ENCODE data around the gene C3orf33.

C3orf33 gene

DNA sequence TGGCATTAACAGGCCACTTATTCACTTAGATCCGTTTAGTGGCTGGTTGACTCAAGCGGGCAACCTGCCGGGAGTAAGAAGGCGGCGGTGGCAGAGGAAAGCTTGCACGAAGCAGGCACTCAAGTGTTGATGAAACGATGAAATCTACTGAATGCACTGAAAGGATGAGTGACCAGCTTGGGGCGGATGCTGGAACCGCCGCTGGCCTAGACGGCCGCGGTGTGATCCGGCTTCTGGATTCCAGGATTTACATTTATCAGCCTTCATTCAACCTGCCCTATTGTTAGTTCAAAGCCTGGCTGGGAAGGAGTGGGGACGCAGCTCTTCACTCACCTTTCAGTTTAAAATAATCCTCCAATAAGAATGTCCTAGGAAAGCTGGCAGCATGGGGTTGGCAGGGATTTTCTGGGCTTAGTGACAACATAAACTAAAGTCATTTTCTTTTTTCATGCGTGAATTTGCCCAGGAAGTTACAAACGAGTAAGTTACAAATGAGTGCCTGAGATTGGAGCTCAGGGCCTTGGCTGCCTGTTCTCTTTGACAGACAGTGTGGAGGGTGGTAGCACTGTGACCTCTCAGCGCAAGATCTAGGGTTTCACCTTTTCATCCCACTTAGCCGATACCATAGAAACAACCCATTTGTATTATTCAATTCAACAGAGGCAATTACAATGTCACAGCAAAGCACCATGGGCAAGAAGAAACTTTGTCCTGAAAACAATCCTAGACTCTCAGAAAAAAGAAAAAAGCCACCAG is 60.1 kb downstream of the C3orf33 start:
- H3K27ac Mint-ChIP-seq: peak overlapping the region; percentile 52 to 84 (median 74)
- H3K36me3 Mint-ChIP-seq (ENCODE audit: low read depth): no peaks in the 10 kb centered on the region
- no peaks in the 10 kb centered on the region for H3K9me3 Mint-ChIP-seq
- H3K4me3 Mint-ChIP-seq: peak overlapping the region; percentile 92 to 98 (median 95)
- H3K27me3 Mint-ChIP-seq (ENCODE audit: low read depth): peaks cover 60% of the 10 kb centered on the region
- H3K4me1 Mint-ChIP-seq: peaks cover 39% of the 10 kb centered on the region
- TF ChIP-seq, protein P1, sequence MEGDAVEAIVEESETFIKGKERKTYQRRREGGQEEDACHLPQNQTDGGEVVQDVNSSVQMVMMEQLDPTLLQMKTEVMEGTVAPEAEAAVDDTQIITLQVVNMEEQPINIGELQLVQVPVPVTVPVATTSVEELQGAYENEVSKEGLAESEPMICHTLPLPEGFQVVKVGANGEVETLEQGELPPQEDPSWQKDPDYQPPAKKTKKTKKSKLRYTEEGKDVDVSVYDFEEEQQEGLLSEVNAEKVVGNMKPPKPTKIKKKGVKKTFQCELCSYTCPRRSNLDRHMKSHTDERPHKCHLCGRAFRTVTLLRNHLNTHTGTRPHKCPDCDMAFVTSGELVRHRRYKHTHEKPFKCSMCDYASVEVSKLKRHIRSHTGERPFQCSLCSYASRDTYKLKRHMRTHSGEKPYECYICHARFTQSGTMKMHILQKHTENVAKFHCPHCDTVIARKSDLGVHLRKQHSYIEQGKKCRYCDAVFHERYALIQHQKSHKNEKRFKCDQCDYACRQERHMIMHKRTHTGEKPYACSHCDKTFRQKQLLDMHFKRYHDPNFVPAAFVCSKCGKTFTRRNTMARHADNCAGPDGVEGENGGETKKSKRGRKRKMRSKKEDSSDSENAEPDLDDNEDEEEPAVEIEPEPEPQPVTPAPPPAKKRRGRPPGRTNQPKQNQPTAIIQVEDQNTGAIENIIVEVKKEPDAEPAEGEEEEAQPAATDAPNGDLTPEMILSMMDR (IDR thresholded peaks at IDR 0.05; ENCODE audit: unreplicated experiment in 3 of 3): no peak

DNA sequence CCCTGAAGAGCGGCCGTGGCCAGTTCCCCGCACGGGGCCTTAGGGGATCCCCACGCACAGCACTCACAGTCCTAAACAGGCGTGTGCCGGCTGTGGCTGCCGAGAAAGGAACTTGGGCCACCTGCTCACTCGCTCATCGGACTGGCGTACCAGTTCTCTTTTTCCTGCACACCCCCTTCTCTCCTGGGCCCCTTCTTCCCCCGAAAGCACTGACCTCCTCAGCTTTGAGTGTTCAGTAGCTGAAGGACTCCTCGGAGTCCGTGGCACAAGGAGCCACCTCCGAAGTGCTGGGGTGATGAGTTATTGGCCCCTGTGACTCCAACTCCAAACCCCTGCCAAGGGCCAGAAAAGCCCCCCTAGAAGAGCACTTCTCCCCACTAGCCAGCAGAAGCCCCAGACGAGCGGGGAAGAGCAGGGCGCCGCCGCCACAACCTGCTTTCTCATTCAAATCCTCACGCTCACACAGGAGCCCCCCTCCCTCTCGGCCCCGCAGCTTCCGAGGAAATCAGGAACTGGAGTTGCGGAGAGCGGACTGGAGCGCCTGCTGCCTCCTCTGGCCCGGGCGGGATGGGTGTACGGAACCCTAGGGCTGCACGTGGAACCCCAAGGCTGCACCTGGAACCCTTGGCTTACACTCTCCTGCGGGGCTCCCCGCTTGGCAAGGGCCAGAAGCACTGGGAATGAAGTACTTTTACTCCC is 61.3 kb downstream of the C3orf33 start, which contains the start of gene PLCH1:
PLCH1 (minus strand) TSS at position 446 of the 699 bp plus-strand sequence. CDS start 40,847 bp downstream, outside the sequence.
- peaks cover 43% of the 10 kb centered on the region for H3K4me1 Mint-ChIP-seq
- peak within 1 kb of the TSS; percentile 60 to 95 (median 90) for H3K27ac Mint-ChIP-seq

DNA sequence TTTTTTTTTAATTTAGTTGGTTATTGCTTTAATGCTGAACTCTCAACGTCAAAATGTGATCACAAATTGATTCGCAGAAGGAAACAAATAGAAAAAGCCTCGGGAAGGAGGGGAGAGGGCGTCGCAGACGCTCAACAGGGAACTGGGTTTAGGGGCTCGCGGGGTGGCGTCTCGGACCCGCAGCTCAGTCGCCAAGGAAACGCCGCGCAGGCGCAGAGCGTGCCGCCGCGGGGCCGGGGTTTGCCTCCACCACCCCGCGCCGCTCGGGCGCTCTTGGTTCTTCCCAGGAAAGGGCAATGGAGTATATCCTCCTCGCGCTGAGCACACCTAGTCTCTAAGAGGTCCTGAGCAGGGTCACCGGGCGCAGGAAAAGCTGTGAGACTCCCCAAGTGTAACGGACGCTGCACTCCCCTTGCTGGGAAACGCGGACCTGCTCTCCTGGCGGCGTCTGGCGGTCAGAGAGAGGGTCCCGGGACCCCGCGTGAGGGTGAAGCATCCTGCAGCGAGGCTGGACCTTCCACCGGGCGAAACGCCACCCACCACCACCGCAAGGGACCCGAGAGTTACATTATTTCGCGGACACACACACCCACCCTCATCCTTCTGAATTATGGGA is 62.0 kb downstream of the C3orf33 start:
- Mint-ChIP-seq H3K4me3 (peak overlapping the region; percentile 92 to 98 (median 95)), H3K27ac (peak overlapping the region; percentile 60 to 95 (median 90)), H3K36me3 (ENCODE audit: low read depth) (no peaks in the 10 kb centered on the region), H3K27me3 (ENCODE audit: low read depth) (peaks cover 63% of the 10 kb centered on the region), H3K9me3 (no peaks in the 10 kb centered on the region), H3K4me1 (peaks cover 44% of the 10 kb centered on the region)
- TF ChIP-seq, protein P1 (IDR thresholded peaks at IDR 0.05; ENCODE audit: unreplicated experiment in 3 of 3): no peak

More for the DNA sequence above, 61.3 kb downstream of the C3orf33 start, which contains the start of gene PLCH1:
- no peaks in the 10 kb centered on the region for H3K36me3 Mint-ChIP-seq (ENCODE audit: low read depth)
- H3K27me3 Mint-ChIP-seq (ENCODE audit: low read depth): peaks cover 60% of the 10 kb centered on the region
- peak within 1 kb of the TSS; percentile 92 to 98 (median 95) for H3K4me3 Mint-ChIP-seq
- H3K9me3 Mint-ChIP-seq: no peaks in the 10 kb centered on the region
- TF ChIP-seq, protein P1 (IDR thresholded peaks at IDR 0.05; ENCODE audit: unreplicated experiment in 3 of 3): no peak

DNA sequence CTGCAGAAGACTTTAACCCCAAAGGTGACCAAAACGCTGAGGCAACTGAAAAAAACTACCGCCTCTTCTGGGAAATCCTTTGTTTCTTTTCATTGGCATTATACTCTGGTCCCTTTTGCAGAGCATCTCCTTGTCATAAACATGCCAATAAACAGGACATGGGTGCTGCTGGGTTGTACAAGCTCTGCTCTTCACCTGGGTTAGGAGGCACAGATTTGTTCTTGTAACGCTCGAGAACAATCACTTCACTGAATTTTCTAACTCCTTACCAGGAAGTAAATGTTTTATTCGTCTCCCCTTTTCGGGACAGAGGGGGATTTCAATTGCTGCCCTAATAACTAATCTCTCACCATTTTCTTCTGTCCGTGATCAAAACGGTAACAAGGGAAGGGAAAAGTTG is 62.5 kb downstream of the C3orf33 start:
- Mint-ChIP-seq H3K9me3 (no peaks in the 10 kb centered on the region), H3K27ac (peak overlapping the region; percentile 60 to 95 (median 90)), H3K4me1 (peaks cover 42% of the 10 kb centered on the region), H3K4me3 (peak overlapping the region; percentile 92 to 98 (median 95)), H3K36me3 (ENCODE audit: low read depth) (no peaks in the 10 kb centered on the region), H3K27me3 (ENCODE audit: low read depth) (peaks cover 64% of the 10 kb centered on the region)
- TF ChIP-seq, protein P1 (IDR thresholded peaks at IDR 0.05; ENCODE audit: unreplicated experiment in 3 of 3): no peak

DNA sequence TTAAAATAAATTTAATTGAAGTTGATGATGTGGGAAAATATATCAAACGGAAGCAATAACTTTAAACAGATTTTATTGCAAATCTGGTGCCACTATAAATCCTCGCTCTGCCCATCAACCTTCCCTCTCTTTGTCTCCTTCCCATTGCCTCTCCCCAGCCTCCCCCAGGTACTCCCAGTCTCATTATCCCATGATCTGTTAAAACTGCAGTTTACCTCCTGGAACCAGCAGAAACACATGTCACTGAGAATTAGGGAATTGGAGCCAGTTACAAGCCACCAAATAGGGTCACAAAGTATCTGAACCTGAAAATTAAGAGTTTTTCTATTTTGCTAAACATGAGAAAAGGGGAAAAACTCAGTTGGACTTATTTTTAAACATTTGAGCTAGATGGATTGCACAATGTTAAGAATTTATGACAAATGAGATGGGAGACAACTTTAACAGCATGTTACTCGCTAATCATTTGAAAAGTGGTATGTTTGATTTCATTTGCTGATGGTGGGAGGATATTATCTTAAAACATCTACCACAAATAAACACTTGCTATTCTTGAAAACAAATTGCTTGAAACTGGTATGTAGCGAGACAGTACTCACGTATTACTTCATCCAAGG is 63.6 kb downstream of the C3orf33 start:
- Mint-ChIP-seq H3K4me1 (peaks cover 40% of the 10 kb centered on the region), H3K4me3 (peak overlapping the region; percentile 60 to 98 (median 95)), H3K36me3 (ENCODE audit: low read depth) (no peaks in the 10 kb centered on the region), H3K27me3 (ENCODE audit: low read depth) (peaks cover 59% of the 10 kb centered on the region), H3K9me3 (no peaks in the 10 kb centered on the region), H3K27ac (peak overlapping the region in 2 of 3 experiments; percentile 36 to 43)
- TF ChIP-seq, protein P1 (IDR thresholded peaks at IDR 0.05; ENCODE audit: unreplicated experiment in 3 of 3): no peak
